ENCODE measurements around the gene SCN2B. TPM values are rescaled to one million over a fixed set of nuclear protein-coding genes. Genes with fewer than 3 reads are reported as not detected.
A peak's percentile ranks its signal among the peaks of the same experiment; 100 is the strongest.

The SCN2B gene
- total RNA-seq, 2 experiments from 2014 or later = not detected

GRCh38 chr11:118213201-118213600 is 36.8 kb upstream of the SCN2B start:
- Histone ChIP-seq H3K27ac (ENCODE audit: low read depth in 1 of 2, low read length in 2 of 2) (no peak overlapping the region), H3K36me3 (ENCODE audit: insufficient read depth, low read length) (peaks cover 55% of the 10 kb centered on the region), H3K27me3 (ENCODE audit: control insufficient read depth in 1 of 2, insufficient read depth in 2 of 2, low read length in 2 of 2) (no peaks in the 10 kb centered on the region), H3K4me1 (ENCODE audit: insufficient read depth, low read length) (peaks cover 59% of the 10 kb centered on the region), H3K9me3 (ENCODE audit: control insufficient read depth in 1 of 2, insufficient read depth in 1 of 2, low read length in 2 of 2) (no peaks in the 10 kb centered on the region), H3K4me3 (ENCODE audit: low read length) (no peak overlapping the region)
- Mint-ChIP-seq H3K27me3 (no peaks in the 10 kb centered on the region), H3K9me3 (no peaks in the 10 kb centered on the region), H3K36me3 (ENCODE audit: low read depth) (peaks cover 69% of the 10 kb centered on the region), H3K4me1 (ENCODE audit: low read depth) (peaks cover 74% of the 10 kb centered on the region), H3K4me3 (peak overlapping the region; percentile 12), H3K27ac (no peak overlapping the region)
- intact Hi-C loops (cut with DNase I, micrococcal nuclease) = no loop called here
- TF ChIP-seq, protein P1, sequence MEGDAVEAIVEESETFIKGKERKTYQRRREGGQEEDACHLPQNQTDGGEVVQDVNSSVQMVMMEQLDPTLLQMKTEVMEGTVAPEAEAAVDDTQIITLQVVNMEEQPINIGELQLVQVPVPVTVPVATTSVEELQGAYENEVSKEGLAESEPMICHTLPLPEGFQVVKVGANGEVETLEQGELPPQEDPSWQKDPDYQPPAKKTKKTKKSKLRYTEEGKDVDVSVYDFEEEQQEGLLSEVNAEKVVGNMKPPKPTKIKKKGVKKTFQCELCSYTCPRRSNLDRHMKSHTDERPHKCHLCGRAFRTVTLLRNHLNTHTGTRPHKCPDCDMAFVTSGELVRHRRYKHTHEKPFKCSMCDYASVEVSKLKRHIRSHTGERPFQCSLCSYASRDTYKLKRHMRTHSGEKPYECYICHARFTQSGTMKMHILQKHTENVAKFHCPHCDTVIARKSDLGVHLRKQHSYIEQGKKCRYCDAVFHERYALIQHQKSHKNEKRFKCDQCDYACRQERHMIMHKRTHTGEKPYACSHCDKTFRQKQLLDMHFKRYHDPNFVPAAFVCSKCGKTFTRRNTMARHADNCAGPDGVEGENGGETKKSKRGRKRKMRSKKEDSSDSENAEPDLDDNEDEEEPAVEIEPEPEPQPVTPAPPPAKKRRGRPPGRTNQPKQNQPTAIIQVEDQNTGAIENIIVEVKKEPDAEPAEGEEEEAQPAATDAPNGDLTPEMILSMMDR (IDR thresholded peaks at IDR 0.05) = no peak
- ChIA-PET POLR2A (interaction anchor here (0.8 to 1.2 kb wide), 2 partner anchors 13 to 39 kb away, joined by 3 to 5 read pairs; partner anchors contain the start of gene MPZL3), CTCF (interaction anchor here (1.0 to 1.9 kb wide), 2 partner anchors 11 to 42 kb away, joined by 3 to 5 read pairs; no protein-coding TSS in a partner anchor)
- ATAC-seq (ENCODE audit: poor library complexity) = no peak
- no peak for DNase-seq

- POLR2A ChIA-PET = interaction anchor here (0.8 to 1.2 kb wide), 2 partner anchors 14 to 39 kb away, joined by 3 to 5 read pairs; partner anchors contain the start of gene MPZL3
- Histone ChIP-seq H3K36me3 (ENCODE audit: insufficient read depth, low read length) (peaks cover 58% of the 10 kb centered on the region), H3K9me3 (ENCODE audit: control insufficient read depth in 1 of 2, insufficient read depth in 1 of 2, low read length in 2 of 2) (no peaks in the 10 kb centered on the region), H3K4me3 (ENCODE audit: low read length) (no peak overlapping the region), H3K27ac (ENCODE audit: low read depth in 1 of 2, low read length in 2 of 2) (no peak overlapping the region), H3K27me3 (ENCODE audit: control insufficient read depth in 1 of 2, insufficient read depth in 2 of 2, low read length in 2 of 2) (no peaks in the 10 kb centered on the region), H3K4me1 (ENCODE audit: insufficient read depth, low read length) (peaks cover 58% of the 10 kb centered on the region)
- no peak overlapping the region for H3K27ac Mint-ChIP-seq
- TF ChIP-seq, protein P1 (IDR thresholded peaks at IDR 0.05) = no peak
- H3K9me3 Mint-ChIP-seq = no peaks in the 10 kb centered on the region
- no peak overlapping the region for H3K4me3 Mint-ChIP-seq
- intact Hi-C loops (cut with DNase I, micrococcal nuclease) = no loop called here
- H3K27me3 Mint-ChIP-seq = no peaks in the 10 kb centered on the region
- peaks cover 73% of the 10 kb centered on the region for H3K36me3 Mint-ChIP-seq (ENCODE audit: low read depth)
- DNase-seq = no peak
- CTCF ChIA-PET = interaction anchor here (1.0 to 1.9 kb wide), 2 partner anchors 10 to 42 kb away, joined by 3 to 5 read pairs; no protein-coding TSS in a partner anchor
- peaks cover 70% of the 10 kb centered on the region for H3K4me1 Mint-ChIP-seq (ENCODE audit: low read depth)
- ATAC-seq (ENCODE audit: poor library complexity) = no peak
These were observed 36.3 kb upstream of the SCN2B start for GRCh38 chr11:118212781-118213191.

- H3K4me1 ChIP-seq (ENCODE audit: insufficient read depth, low read length) = peaks cover 57% of the 10 kb centered on the region
- H3K9me3 ChIP-seq (ENCODE audit: control insufficient read depth in 1 of 2, insufficient read depth in 1 of 2, low read length in 2 of 2) = no peaks in the 10 kb centered on the region
- no peak for ATAC-seq (ENCODE audit: poor library complexity)
- ChIA-PET CTCF (interaction anchor here (1.1 to 1.9 kb wide), 3 partner anchors 10 to 64 kb away, joined by 3 to 5 read pairs (median 4); no protein-coding TSS in a partner anchor), POLR2A (interaction anchor here (1.2 to 1.3 kb wide), 4 partner anchors 10 to 17 kb away, joined by 3 to 5 read pairs (median 4); partner anchors contain the start of gene JAML)
- H3K27ac ChIP-seq (ENCODE audit: low read depth in 1 of 2, low read length in 2 of 2) = no peak overlapping the region
- Mint-ChIP-seq H3K36me3 (ENCODE audit: low read depth) (peaks cover 75% of the 10 kb centered on the region), H3K4me3 (no peak overlapping the region), H3K27ac (peak overlapping the region; percentile 58), H3K9me3 (no peaks in the 10 kb centered on the region), H3K27me3 (no peaks in the 10 kb centered on the region), H3K4me1 (ENCODE audit: low read depth) (peaks cover 64% of the 10 kb centered on the region)
- H3K4me3 ChIP-seq (ENCODE audit: low read length) = no peak overlapping the region
- intact Hi-C loops (cut with DNase I, micrococcal nuclease) = no loop called here
- DNase-seq = no peak
- H3K27me3 ChIP-seq (ENCODE audit: control insufficient read depth in 1 of 2, insufficient read depth in 2 of 2, low read length in 2 of 2) = no peaks in the 10 kb centered on the region
- peaks cover 58% of the 10 kb centered on the region for H3K36me3 ChIP-seq (ENCODE audit: insufficient read depth, low read length)
- TF ChIP-seq, protein P1 (IDR thresholded peaks at IDR 0.05) = no peak
These were observed 35.8 kb upstream of the SCN2B start for GRCh38 chr11:118212131-118212725.
